Left ventricle myocardium inferior (tissue), 1 donor: ENCODE measurements around the gene SLC8B1. TPM values are rescaled to one million over a fixed set of nuclear protein-coding genes. Genes with fewer than 3 reads are reported as not detected.

Source experiments
- DNase-seq: peaks from one replicate; pipeline ENCODE4 v3.0.0-alpha.2; 2020
- H3K27ac ChIP-seq: fragments of 200-600 bp; replicated peaks from 2 replicates; pipeline ENCODE4 v1.8.0; 2021
- H3K27me3 ChIP-seq: fragments of 200-600 bp; 2 replicates; pipeline ENCODE4 v1.8.0; 2021; ENCODE audit warnings: low read depth
- H3K36me3 ChIP-seq: fragments of 200-600 bp; 2 replicates; pipeline ENCODE4 v1.8.0; 2021
- H3K4me1 ChIP-seq: fragments of 200-600 bp; 2 replicates; pipeline ENCODE4 v1.8.0; 2021
- H3K4me3 ChIP-seq: fragments of 200-600 bp; 2 replicates; pipeline ENCODE4 v1.8.0; 2021; ENCODE audit warnings: mild to moderate bottlenecking, moderate library complexity
- H3K9me3 ChIP-seq: fragments of 200-600 bp; replicated peaks from 2 replicates; pipeline ENCODE4 v1.8.0; 2021
- CTCF ChIP-seq: fragments of 200-600 bp; IDR thresholded peaks from 2 replicates; pipeline ENCODE4 v1.8.0; 2021; ENCODE audit warnings: antibody characterized with exemption, mild to moderate bottlenecking, borderline replicate concordance
- intact Hi-C: fragments of 100-400 bp; cut with micrococcal nuclease; formaldehyde crosslinking; loops from one replicate; pipeline ENCODE4 v1.11.0; 2022
- total RNA-seq: library from RNA; stranded (reverse); fragmentation: NEBNext Ultra II Directional; extraction: Animal tissue kit (Norgen Biotek cat#: 25700); gene quantifications from one replicate; pipeline ENCODE4 v1.2.1, GENCODE V29; 2021
- donor health status: DM: no; HTN: yes; CAD: no; lungs with severe emphysema.

SLC8B1 gene
- total RNA-seq, 1 donor from 2014 or later = 9.2 TPM

GRCh38 chr12:113257564-113257963 is 77.3 kb downstream of the SLC8B1 start:
- DNase-seq = no peak
- Histone ChIP-seq H3K27ac (peak overlapping the region; percentile 99), H3K9me3 (peaks cover 16% of the 10 kb centered on the region), H3K4me3 (no peak overlapping the region), H3K4me1 (peaks cover 74% of the 10 kb centered on the region), H3K36me3 (peaks cover 28% of the 10 kb centered on the region), H3K27me3 (no peaks in the 10 kb centered on the region)
- TF ChIP-seq CTCF = no peak
- intact Hi-C loops = no loop called here

DNA sequence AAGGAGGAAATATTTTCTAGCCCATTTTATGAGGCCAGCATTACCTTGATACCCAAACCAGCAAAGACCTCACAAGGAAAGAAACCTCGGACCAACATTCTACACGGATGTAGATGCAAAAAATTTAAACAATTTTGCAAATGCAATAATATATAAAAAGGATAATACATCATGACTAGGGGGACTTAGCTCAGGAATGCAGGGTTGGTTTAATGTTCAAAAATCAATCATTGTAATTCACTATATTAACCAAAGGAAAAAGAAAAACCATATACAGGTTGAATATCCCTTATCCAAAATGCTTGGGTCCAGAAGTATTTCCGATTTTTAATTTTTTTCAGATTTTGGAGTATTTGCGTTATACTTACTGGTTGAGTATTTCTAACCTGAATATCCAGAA is 80.6 kb downstream of the SLC8B1 start:
- no peaks in the 10 kb centered on the region for H3K27me3 ChIP-seq
- peak overlapping the region; percentile 99 for H3K27ac ChIP-seq
- TF ChIP-seq CTCF = no peak
- H3K36me3 ChIP-seq = peaks cover 30% of the 10 kb centered on the region
- H3K9me3 ChIP-seq = peaks cover 16% of the 10 kb centered on the region
- intact Hi-C loops = no loop called here
- peaks cover 73% of the 10 kb centered on the region for H3K4me1 ChIP-seq
- DNase-seq = no peak
- no peak overlapping the region for H3K4me3 ChIP-seq

DNA sequence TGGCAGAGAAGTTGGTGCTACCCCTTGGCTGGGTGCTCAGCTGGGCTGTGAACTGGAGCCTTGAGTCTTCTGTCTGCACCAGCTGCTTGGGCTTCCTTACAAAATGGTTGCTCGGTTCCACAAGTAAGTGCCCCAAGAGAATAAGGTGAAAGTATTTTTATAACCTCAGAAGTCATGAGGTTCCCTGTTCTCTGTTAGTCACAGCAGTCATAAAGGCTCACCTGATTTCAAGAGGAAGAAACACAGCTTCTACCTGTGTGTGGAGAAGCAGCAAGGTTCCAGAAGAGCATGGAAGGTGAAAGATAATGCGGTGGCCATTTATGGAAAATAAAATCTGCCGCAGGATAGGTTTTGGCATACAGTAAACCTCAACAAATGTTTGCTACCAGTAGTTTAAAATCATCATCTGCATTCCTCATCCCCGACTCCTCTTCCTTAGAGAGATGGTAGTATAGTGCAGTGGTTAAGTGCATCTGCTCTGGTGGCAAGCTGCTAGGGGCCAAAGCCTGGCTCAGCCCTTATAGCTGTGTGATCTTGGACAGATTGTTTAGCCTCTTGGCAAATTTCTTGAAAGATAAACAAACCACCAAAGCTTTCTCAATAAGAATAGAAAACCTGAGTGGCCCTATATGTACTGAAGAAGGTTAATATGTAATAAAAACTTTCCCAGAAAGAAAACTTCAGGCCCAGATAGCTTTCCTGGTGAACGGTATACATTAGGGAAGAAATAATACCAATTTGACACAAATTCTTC is 81.2 kb downstream of the SLC8B1 start:
- intact Hi-C loops = no loop called here
- Histone ChIP-seq H3K4me3 (no peak overlapping the region), H3K27me3 (no peaks in the 10 kb centered on the region), H3K4me1 (peaks cover 73% of the 10 kb centered on the region), H3K9me3 (peaks cover 16% of the 10 kb centered on the region), H3K27ac (peak overlapping the region; percentile 99), H3K36me3 (peaks cover 35% of the 10 kb centered on the region)
- no peak for DNase-seq
- TF ChIP-seq CTCF = no peak

DNA sequence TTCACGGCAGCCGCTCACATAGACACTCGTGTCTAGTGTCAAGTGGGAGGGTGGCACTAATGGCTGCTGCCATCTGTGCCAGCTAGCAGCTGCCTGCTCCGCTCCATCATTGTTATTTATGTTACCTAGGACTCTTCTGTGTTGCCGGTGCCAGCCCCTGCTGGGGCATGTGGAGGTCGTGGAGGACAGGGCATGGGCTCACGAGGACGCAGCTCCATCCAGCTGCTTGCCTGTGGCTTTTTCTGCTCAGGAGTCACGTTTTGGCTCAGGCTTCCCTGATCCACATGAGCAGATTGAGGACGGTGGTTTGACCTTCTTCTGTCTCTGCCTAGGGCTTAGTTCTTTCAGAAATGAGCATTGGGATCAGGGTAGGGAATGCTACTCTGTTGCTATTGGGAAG is 82.4 kb downstream of the SLC8B1 start:
- peaks cover 75% of the 10 kb centered on the region for H3K4me1 ChIP-seq
- peak overlapping the region; percentile 17 for H3K4me3 ChIP-seq
- no peak for TF ChIP-seq CTCF
- H3K36me3 ChIP-seq = peaks cover 43% of the 10 kb centered on the region
- no peaks in the 10 kb centered on the region for H3K27me3 ChIP-seq
- H3K27ac ChIP-seq = peak overlapping the region; percentile 99
- peak; percentile 72 for DNase-seq
- peaks cover 16% of the 10 kb centered on the region for H3K9me3 ChIP-seq
- intact Hi-C loops = no loop called here

- H3K9me3 ChIP-seq = peaks cover 16% of the 10 kb centered on the region
- intact Hi-C loops = no loop called here
- no peak for DNase-seq
- no peak overlapping the region for H3K4me3 ChIP-seq
- peaks cover 50% of the 10 kb centered on the region for H3K36me3 ChIP-seq
- TF ChIP-seq CTCF = no peak
- peak overlapping the region; percentile 99 for H3K27ac ChIP-seq
- peaks cover 84% of the 10 kb centered on the region for H3K4me1 ChIP-seq
- H3K27me3 ChIP-seq = no peaks in the 10 kb centered on the region
Observed at GRCh38 chr12:113251404-113252070, 83.4 kb downstream of the SLC8B1 start.
